Right lobe of liver (tissue), 6 donors: ENCODE data around the gene CACNA2D3. TPM values are rescaled to one million over a fixed set of nuclear protein-coding genes. Genes with fewer than 3 reads are reported as not detected.

Experiments
- ATAC-seq, 4 donors: fragments of 200-7000 bp; cut with Tn5 transposase; one replicate each; pipeline ENCODE4 v1.9.1; 2020; ENCODE audit warnings: mild to moderate bottlenecking in 4 of 4, moderate library complexity in 4 of 4
- DNase-seq, 3 donors: peaks; one replicate each; pipeline ENCODE4 v3.0.0-alpha.2; 2020
- H3K27ac ChIP-seq, 3 donors: fragments of 200-600 bp; one replicate each; pipeline ENCODE4 v1.8.0; 2022
- H3K27me3 ChIP-seq, 2 donors: fragments of 200-600 bp; one replicate each; pipeline ENCODE4 v1.8.0; 2022
- H3K36me3 ChIP-seq, 4 donors: fragments of 200-600 bp; sonication (generic) in 1 of 4; one replicate each; pipeline versions ENCODE4 v1.5.1 to v1.8.0; 2017 to 2022; ENCODE audit warnings: control low read depth in 1 of 4
- H3K4me1 ChIP-seq, 4 donors: fragments of 200-600 bp; sonication (generic) in 1 of 4; one replicate each; pipeline versions ENCODE4 v1.5.1 to v1.8.0; 2017 to 2022; ENCODE audit warnings: control low read depth in 1 of 4
- H3K4me3 ChIP-seq, 3 donors: fragments of 200-600 bp; one replicate each; pipeline ENCODE4 v1.8.0; 2022
- H3K9me3 ChIP-seq, 4 donors: fragments of 200-600 bp; sonication (generic) in 1 of 4; one replicate each; pipeline versions ENCODE4 v1.5.1 to v1.8.0; 2017 to 2022; ENCODE audit warnings: control low read depth in 1 of 4
- CTCF ChIP-seq, 4 donors: fragments of 200-600 bp in 3 of 4; fragments of 450-650 bp in 1 of 4; IDR thresholded peaks; one replicate each; pipeline versions ENCODE4 v1.5.1 to v1.8.0; 2016 to 2022; ENCODE audit warnings: antibody characterized with exemption in 4 of 4, mild to moderate bottlenecking in 2 of 4
- POLR2A ChIP-seq: fragments of 450-650 bp; IDR thresholded peaks from one replicate; pipeline ENCODE4 v1.6.1; 2017; ENCODE audit warnings: antibody characterized with exemption, mild to moderate bottlenecking
- WGBS: methylation state at CpG from one replicate; pipeline ENCODE4 v1.1.6; 2018; ENCODE audit warnings: low coverage, low lambda C conversion rate; ENCODE audit not compliant: insufficient coverage; ENCODE audit errors: missing lambda C conversion rate; 5-methylcytosine and 5-hydroxymethylcytosine counted together
- intact Hi-C, 2 donors: fragments of 100-400 bp; cut with DNase I; formaldehyde crosslinking; loops; one replicate each; pipeline versions ENCODE4 v1.11.2 to v1.14.1; 2022
- total RNA-seq, 6 experiments: library from RNA; depleted of rRNA in 2 of 6; stranded (reverse); fragments of >200 nt in 2 of 6; fragmentation: NEBNext Ultra II Directional in 3 of 6; extraction: Animal tissue kit (Norgen Biotek cat#: 25700) in 3 of 6; gene quantifications; one replicate each; pipeline versions ENCODE4 v1.1.0 to v1.2.4, GENCODE V29; 2016 to 2023
- donor health status: DM: no; HTN: yes; CAD: no.
- donor health status: DM: no; HTN: no; CAD: no.
- donor health status: DM: no; HTN: no; CAD: no.
- donor health status: DM: no; HTN: yes; CAD: no.
- donor health status: DM: no; HTN: yes; CAD: no.

The CACNA2D3 gene
- total RNA-seq, 6 experiments from 2014 or later, result 0.28 to 0.87 TPM; not detected in 4

GRCh38 chr3:54599716-54600115 is 477.4 kb downstream of the CACNA2D3 start:
- ATAC-seq, result no peak
- H3K27ac ChIP-seq, result no peak overlapping the region
- no peaks in the 10 kb centered on the region for H3K9me3 ChIP-seq
- no peaks in the 10 kb centered on the region for H3K36me3 ChIP-seq
- intact Hi-C loops, result no loop called here
- H3K27me3 ChIP-seq, result no peaks in the 10 kb centered on the region
- 50% methylated on average over 6 of the region's 9 CpGs for WGBS
- H3K4me1 ChIP-seq, result no peaks in the 10 kb centered on the region
- no peak for DNase-seq
- H3K4me3 ChIP-seq, result no peak overlapping the region
- TF ChIP-seq CTCF (IDR thresholded peaks at IDR 0.05), result no peak
- no peak for TF ChIP-seq POLR2A

- Histone ChIP-seq H3K36me3 (no peaks in the 10 kb centered on the region), H3K4me3 (no peak overlapping the region), H3K9me3 (no peaks in the 10 kb centered on the region), H3K27ac (no peak overlapping the region), H3K27me3 (no peaks in the 10 kb centered on the region), H3K4me1 (no peaks in the 10 kb centered on the region)
- DNase-seq (no peak), ATAC-seq (no peak)
- intact Hi-C loops, result no loop called here
- 27% methylated on average over 7 of the region's 12 CpGs for WGBS
- TF ChIP-seq CTCF (IDR thresholded peaks at IDR 0.05), result no peak
- no peak for TF ChIP-seq POLR2A
Observed at GRCh38 chr3:54600441-54601204, 478.3 kb downstream of the CACNA2D3 start.

GRCh38 chr3:54604495-54604894 is 482.1 kb downstream of the CACNA2D3 start:
- TF ChIP-seq POLR2A (no peak), CTCF (IDR thresholded peaks at IDR 0.05) (no peak)
- H3K27ac ChIP-seq, result no peak overlapping the region
- H3K9me3 ChIP-seq, result no peaks in the 10 kb centered on the region
- ATAC-seq, result no peak
- no peaks in the 10 kb centered on the region for H3K36me3 ChIP-seq
- H3K4me1 ChIP-seq, result no peaks in the 10 kb centered on the region
- intact Hi-C loops, result no loop called here
- 69% methylated on average over 3 of the region's 4 CpGs for WGBS
- H3K4me3 ChIP-seq, result no peak overlapping the region
- no peak for DNase-seq
- no peaks in the 10 kb centered on the region for H3K27me3 ChIP-seq

- intact Hi-C loops, result no loop called here
- Histone ChIP-seq H3K4me1 (no peaks in the 10 kb centered on the region), H3K27me3 (no peaks in the 10 kb centered on the region), H3K4me3 (no peak overlapping the region), H3K9me3 (no peaks in the 10 kb centered on the region), H3K27ac (no peak overlapping the region), H3K36me3 (no peaks in the 10 kb centered on the region)
- ATAC-seq, result no peak
- no peak for TF ChIP-seq POLR2A
- no peak for TF ChIP-seq CTCF (IDR thresholded peaks at IDR 0.05)
- no peak for DNase-seq
Observed at GRCh38 chr3:54608041-54608440, 485.7 kb downstream of the CACNA2D3 start.

- no peak for ATAC-seq
- Histone ChIP-seq H3K9me3 (no peaks in the 10 kb centered on the region), H3K27ac (no peak overlapping the region), H3K27me3 (no peaks in the 10 kb centered on the region), H3K36me3 (no peaks in the 10 kb centered on the region), H3K4me3 (no peak overlapping the region), H3K4me1 (no peaks in the 10 kb centered on the region)
- TF ChIP-seq POLR2A, result no peak
- TF ChIP-seq CTCF (IDR thresholded peaks at IDR 0.05), result no peak
- 57% methylated on average over 4 of the region's 4 CpGs for WGBS
- DNase-seq, result no peak
- intact Hi-C loops, result no loop called here
Observed at GRCh38 chr3:54619053-54619452, 496.7 kb downstream of the CACNA2D3 start.
